Measurements from ENCODE around the gene ARR3.
"Not testable (repeated sequence)": the region's sequence is repeated elsewhere in the genome, so short reads cannot be mapped to it uniquely, and the experiment has no call there.

ARR3 gene

GRCh38 chrX:70280573-70280972, 12.4 kb downstream of the ARR3 start:
- no peak for DNase-seq (ENCODE audit: low spot score)

GRCh38 chrX:70281951-70282350, 13.8 kb downstream of the ARR3 start, which contains the start of gene RAB41:
RAB41 (plus strand) TSS chrX:70282172; CDS start chrX:70282218, 46 bp downstream.
- no peak for DNase-seq (ENCODE audit: low spot score)

DNA sequence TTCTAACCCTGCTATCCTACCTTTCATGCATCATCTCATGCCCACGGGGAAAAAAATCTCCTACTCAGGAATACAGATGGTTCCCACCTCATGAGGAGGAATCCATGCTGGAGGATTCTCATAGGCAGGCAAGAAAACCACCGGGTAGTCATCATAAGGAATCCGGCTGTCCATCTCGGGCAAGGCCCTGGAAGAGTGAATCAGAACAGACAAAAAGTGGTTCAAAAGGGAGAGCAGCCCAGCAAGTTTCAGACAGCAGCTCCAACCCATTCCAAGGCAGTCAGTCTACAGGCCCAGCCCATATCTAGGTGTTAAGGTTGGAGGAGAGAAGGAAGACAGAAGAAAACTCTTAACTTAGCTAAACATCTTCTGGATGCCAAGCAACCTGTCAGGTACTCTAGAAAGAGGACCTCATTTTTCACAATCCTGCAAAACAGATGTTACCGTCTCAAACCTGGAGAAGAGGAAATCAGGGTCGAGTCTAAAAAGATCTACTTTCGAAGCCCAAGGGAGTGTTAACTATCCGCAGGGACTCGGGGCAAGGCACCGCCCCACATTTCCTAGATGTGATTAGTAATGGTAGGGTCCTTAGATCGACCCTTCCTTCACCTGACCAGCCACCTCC, 21.1 kb downstream of the ARR3 start:
- DNase-seq (ENCODE audit: low spot score) = no peak

DNA sequence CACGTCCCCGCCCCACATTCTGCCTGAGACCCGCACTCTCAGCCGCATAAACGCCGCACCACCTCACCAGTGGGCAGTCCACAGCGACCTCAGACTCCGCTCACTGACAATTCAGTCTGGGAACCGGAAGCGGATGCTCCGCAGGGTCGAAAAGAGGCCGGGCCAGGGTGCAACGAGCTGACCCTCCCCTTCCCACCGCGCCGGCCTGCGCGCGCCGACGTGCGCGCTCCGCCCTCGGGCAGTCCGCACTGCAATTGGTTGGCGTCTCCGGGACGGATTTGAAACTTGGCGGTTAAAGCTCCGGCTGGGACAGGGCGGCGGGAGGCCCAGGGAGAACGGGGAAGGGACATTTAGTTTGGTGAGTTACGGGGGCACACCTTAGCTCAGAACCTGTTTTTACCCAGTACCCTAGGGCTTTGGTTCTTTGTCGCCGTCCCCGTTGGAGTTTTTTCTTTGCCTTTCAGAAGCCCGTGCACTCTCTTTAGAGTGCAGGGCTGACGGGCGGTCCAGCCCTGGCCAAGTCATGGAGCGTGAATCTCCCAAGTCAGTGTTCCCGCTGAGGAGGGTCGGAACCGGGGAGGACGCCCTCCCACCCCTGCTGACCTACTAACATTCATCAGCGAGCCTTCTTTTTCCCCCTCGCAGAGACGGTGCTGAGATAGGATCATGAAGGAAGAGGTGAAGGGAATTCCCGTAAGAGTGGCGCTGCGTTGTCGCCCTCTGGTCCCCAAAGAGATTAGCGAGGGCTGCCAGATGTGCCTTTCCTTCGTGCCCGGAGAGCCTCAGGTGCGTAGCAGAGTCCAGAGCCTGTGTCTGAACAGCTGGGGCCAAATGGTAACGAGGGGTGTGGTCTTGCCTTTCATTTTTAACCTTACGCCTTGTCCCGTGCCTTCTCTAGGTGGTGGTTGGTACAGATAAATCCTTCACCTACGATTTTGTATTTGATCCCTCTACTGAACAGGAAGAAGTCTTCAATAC, 21.9 kb downstream of the ARR3 start, which contains the start of the genes KIF4A and PDZD11:
Gene KIF4A, plus strand, starts transcription at position 312 of the 978 bp plus-strand sequence. Its CDS starts 355 bp downstream, at position 667.
Gene PDZD11, minus strand, starts transcription at position 135 of the 978 bp plus-strand sequence. CDS start 586 bp downstream, outside the sequence.
- peak; percentile 77 for DNase-seq (ENCODE audit: low spot score)

- DNase-seq (ENCODE audit: low spot score) = no peak
Observed at GRCh38 chrX:70292788-70293187, 24.7 kb downstream of the ARR3 start.

DNA sequence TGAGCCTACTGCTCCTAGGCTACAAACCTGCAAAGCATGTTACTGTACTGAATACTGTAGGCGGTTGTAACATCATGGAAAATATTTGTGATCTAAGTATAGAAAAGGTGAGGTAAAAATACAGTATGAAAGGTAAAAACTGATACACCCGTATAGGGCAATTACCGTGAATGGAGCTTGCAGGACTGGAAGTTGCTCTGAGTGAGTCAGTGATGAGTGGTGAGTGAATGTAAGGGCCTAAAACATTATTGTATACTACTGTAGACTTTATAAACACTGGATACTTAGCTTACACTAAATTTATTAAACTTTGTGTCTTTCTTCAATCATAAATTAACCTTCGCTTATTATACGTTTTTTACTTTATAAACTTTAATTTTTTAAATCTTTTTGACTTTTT, 25.5 kb downstream of the ARR3 start:
- DNase-seq (ENCODE audit: low spot score) = no peak

DNA sequence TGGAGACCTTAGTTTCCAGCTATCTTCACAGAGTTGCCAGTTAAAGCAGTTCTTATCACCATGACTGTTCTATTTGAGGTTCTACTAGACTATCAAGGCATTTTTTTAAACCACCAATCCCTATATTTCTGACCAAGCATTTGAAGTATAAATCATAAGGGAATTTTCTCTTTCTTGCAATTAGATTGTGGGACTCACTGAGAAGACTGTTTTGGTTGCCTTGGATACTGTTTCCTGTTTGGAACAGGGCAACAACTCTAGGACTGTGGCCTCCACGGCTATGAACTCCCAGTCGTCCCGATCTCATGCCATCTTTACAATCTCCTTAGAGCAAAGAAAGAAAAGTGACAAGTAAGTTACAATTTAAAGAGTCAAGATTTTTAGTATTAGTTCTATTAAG, 33.6 kb downstream of the ARR3 start:
- no peak for DNase-seq (ENCODE audit: low spot score)

- no peak for DNase-seq (ENCODE audit: low spot score)
Observed at GRCh38 chrX:70313503-70313902, 45.4 kb downstream of the ARR3 start.

- DNase-seq (ENCODE audit: low spot score) = no peak
Observed at GRCh38 chrX:70322784-70323183, 54.6 kb downstream of the ARR3 start.

DNA sequence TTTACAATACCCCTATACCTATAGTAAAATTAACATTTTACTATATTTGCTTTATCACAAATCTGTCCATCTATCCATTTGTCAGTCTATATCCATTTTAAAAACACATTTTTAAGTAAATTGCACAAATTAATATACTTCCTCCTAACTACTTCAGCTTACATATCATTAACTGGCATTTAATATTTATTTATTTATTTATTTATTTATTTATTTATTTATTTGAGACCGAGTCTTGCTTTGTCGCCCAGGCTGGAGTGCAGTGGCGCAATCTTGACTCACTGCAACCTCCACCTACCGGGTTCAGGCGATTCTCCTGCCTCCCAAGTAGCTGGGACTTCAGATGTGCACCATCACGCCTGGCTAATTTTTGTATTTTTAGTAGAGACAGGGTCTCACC, 55.5 kb downstream of the ARR3 start:
- not testable (repeated sequence) for DNase-seq (ENCODE audit: low spot score)

DNA sequence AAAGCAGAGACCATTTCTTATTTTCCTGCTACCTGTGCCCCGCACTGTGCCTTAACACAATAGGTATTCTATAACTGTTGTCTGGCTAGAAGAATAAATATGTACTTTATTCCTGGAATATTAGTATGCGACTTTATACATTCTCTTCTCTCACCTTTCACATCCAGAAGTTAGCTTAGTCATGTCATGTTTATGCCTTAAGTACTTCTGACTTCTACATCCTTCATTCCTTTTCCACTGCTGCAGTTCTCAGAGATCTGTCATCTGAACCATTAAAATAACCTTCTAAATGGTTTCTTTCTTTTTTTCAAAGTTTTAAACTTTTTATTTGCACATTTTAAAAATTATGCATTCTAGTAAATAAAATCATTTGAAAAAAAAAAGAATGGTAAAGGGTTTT, 56.2 kb downstream of the ARR3 start:
- no peak for DNase-seq (ENCODE audit: low spot score)

- DNase-seq (ENCODE audit: low spot score) = no peak
Observed at GRCh38 chrX:70331161-70331560, 63.0 kb downstream of the ARR3 start.
